ENCODE measurements around the gene EHMT1.

EHMT1 gene

GRCh38 chr9:137618105-137619067 is at the start of gene EHMT1:
EHMT1 (plus strand) TSS chr9:137619005; CDS start chr9:137619029, 24 bp downstream.
- H3K27me3 ChIP-seq (ENCODE audit: low read depth, low read length), result no peaks in the 10 kb centered on the region
- H3K9me3 ChIP-seq (ENCODE audit: control insufficient read depth in 1 of 2, low read length in 2 of 2), result no peaks in the 10 kb centered on the region
- H3K36me3 ChIP-seq (ENCODE audit: control insufficient read depth in 1 of 2, insufficient read depth in 2 of 2, low read length in 2 of 2), result peaks cover 8 to 28% of the 10 kb centered on the region in 2 donors
- H3K27ac ChIP-seq (ENCODE audit: low read length), result peak within 1 kb of the TSS; percentile 91
- H3K4me1 ChIP-seq (ENCODE audit: control insufficient read depth in 1 of 2, insufficient read depth in 2 of 2, low read length in 2 of 2), result peaks cover 18 to 32% of the 10 kb centered on the region in 2 donors
- peak within 1 kb of the TSS; percentile 89 to 97 for H3K4me3 ChIP-seq (ENCODE audit: low read depth in 1 of 2, low read length in 2 of 2)

GRCh38 chr9:137569609-137570203 is 49.1 kb upstream of the EHMT1 start:
- no peak overlapping the region for H3K27ac ChIP-seq (ENCODE audit: low read length)
- H3K9me3 ChIP-seq (ENCODE audit: control insufficient read depth in 1 of 2, low read length in 2 of 2), result no peaks in the 10 kb centered on the region
- H3K27me3 ChIP-seq (ENCODE audit: low read depth, low read length), result no peaks in the 10 kb centered on the region
- H3K4me1 ChIP-seq (ENCODE audit: control insufficient read depth in 1 of 2, insufficient read depth in 2 of 2, low read length in 2 of 2), result no peaks in the 10 kb centered on the region
- H3K4me3 ChIP-seq (ENCODE audit: low read depth in 1 of 2, low read length in 2 of 2), result no peak overlapping the region
- peaks cover 18 to 31% of the 10 kb centered on the region in 2 donors for H3K36me3 ChIP-seq (ENCODE audit: control insufficient read depth in 1 of 2, insufficient read depth in 2 of 2, low read length in 2 of 2)

GRCh38 chr9:137570566-137570965 is 48.2 kb upstream of the EHMT1 start:
- peaks cover 27 to 37% of the 10 kb centered on the region in 2 donors for H3K36me3 ChIP-seq (ENCODE audit: control insufficient read depth in 1 of 2, insufficient read depth in 2 of 2, low read length in 2 of 2)
- H3K27me3 ChIP-seq (ENCODE audit: low read depth, low read length), result no peaks in the 10 kb centered on the region
- H3K4me3 ChIP-seq (ENCODE audit: low read depth in 1 of 2, low read length in 2 of 2), result no peak overlapping the region
- no peak overlapping the region for H3K27ac ChIP-seq (ENCODE audit: low read length)
- H3K4me1 ChIP-seq (ENCODE audit: control insufficient read depth in 1 of 2, insufficient read depth in 2 of 2, low read length in 2 of 2), result no peaks in the 10 kb centered on the region
- H3K9me3 ChIP-seq (ENCODE audit: control insufficient read depth in 1 of 2, low read length in 2 of 2), result no peaks in the 10 kb centered on the region

GRCh38 chr9:137574192-137574591 is 44.6 kb upstream of the EHMT1 start:
- Histone ChIP-seq H3K27me3 (ENCODE audit: low read depth, low read length) (no peaks in the 10 kb centered on the region), H3K36me3 (ENCODE audit: control insufficient read depth in 1 of 2, insufficient read depth in 2 of 2, low read length in 2 of 2) (peaks cover 29 to 48% of the 10 kb centered on the region in 2 donors), H3K4me1 (ENCODE audit: control insufficient read depth in 1 of 2, insufficient read depth in 2 of 2, low read length in 2 of 2) (peaks cover 4 to 25% of the 10 kb centered on the region in 2 donors), H3K9me3 (ENCODE audit: control insufficient read depth in 1 of 2, low read length in 2 of 2) (no peaks in the 10 kb centered on the region), H3K4me3 (ENCODE audit: low read depth in 1 of 2, low read length in 2 of 2) (no peak overlapping the region), H3K27ac (ENCODE audit: low read length) (no peak overlapping the region)

- H3K4me3 ChIP-seq (ENCODE audit: low read depth in 1 of 2, low read length in 2 of 2), result no peak overlapping the region
- H3K27me3 ChIP-seq (ENCODE audit: low read depth, low read length), result no peaks in the 10 kb centered on the region
- H3K36me3 ChIP-seq (ENCODE audit: control insufficient read depth in 1 of 2, insufficient read depth in 2 of 2, low read length in 2 of 2), result peaks cover 29 to 48% of the 10 kb centered on the region in 2 donors
- H3K4me1 ChIP-seq (ENCODE audit: control insufficient read depth in 1 of 2, insufficient read depth in 2 of 2, low read length in 2 of 2), result peaks cover 4 to 25% of the 10 kb centered on the region in 2 donors
- H3K9me3 ChIP-seq (ENCODE audit: control insufficient read depth in 1 of 2, low read length in 2 of 2), result no peaks in the 10 kb centered on the region
- no peak overlapping the region for H3K27ac ChIP-seq (ENCODE audit: low read length)
Observed at GRCh38 chr9:137575364-137575715, 43.5 kb upstream of the EHMT1 start.

GRCh38 chr9:137575716-137576411 is 42.9 kb upstream of the EHMT1 start:
- H3K4me3 ChIP-seq (ENCODE audit: low read depth in 1 of 2, low read length in 2 of 2), result no peak overlapping the region
- H3K27me3 ChIP-seq (ENCODE audit: low read depth, low read length), result no peaks in the 10 kb centered on the region
- peaks cover 29 to 44% of the 10 kb centered on the region in 2 donors for H3K36me3 ChIP-seq (ENCODE audit: control insufficient read depth in 1 of 2, insufficient read depth in 2 of 2, low read length in 2 of 2)
- H3K27ac ChIP-seq (ENCODE audit: low read length), result no peak overlapping the region
- peaks cover 4 to 25% of the 10 kb centered on the region in 2 donors for H3K4me1 ChIP-seq (ENCODE audit: control insufficient read depth in 1 of 2, insufficient read depth in 2 of 2, low read length in 2 of 2)
- no peaks in the 10 kb centered on the region for H3K9me3 ChIP-seq (ENCODE audit: control insufficient read depth in 1 of 2, low read length in 2 of 2)

- peaks cover 4 to 25% of the 10 kb centered on the region in 2 donors for H3K4me1 ChIP-seq (ENCODE audit: control insufficient read depth in 1 of 2, insufficient read depth in 2 of 2, low read length in 2 of 2)
Observed at GRCh38 chr9:137578518-137579258, 40.1 kb upstream of the EHMT1 start, which contains the start of gene DPH7. DPH7 (minus strand) TSS chr9:137578925; CDS start chr9:137578777, 148 bp downstream.

GRCh38 chr9:137579259-137579604 is 39.6 kb upstream of the EHMT1 start:
- Histone ChIP-seq H3K27me3 (ENCODE audit: low read depth, low read length) (no peaks in the 10 kb centered on the region), H3K4me3 (ENCODE audit: low read depth in 1 of 2, low read length in 2 of 2) (peak overlapping the region; percentile 60 to 91), H3K27ac (ENCODE audit: low read length) (no peak overlapping the region), H3K9me3 (ENCODE audit: control insufficient read depth in 1 of 2, low read length in 2 of 2) (no peaks in the 10 kb centered on the region), H3K36me3 (ENCODE audit: control insufficient read depth in 1 of 2, insufficient read depth in 2 of 2, low read length in 2 of 2) (peaks cover 27 to 46% of the 10 kb centered on the region in 2 donors), H3K4me1 (ENCODE audit: control insufficient read depth in 1 of 2, insufficient read depth in 2 of 2, low read length in 2 of 2) (peaks cover 4 to 25% of the 10 kb centered on the region in 2 donors)

More at GRCh38 chr9:137578518-137579258, 40.1 kb upstream of the EHMT1 start, which contains the start of gene DPH7:
- Histone ChIP-seq H3K36me3 (ENCODE audit: control insufficient read depth in 1 of 2, insufficient read depth in 2 of 2, low read length in 2 of 2) (peaks cover 29 to 52% of the 10 kb centered on the region in 2 donors), H3K27me3 (ENCODE audit: low read depth, low read length) (no peaks in the 10 kb centered on the region), H3K9me3 (ENCODE audit: control insufficient read depth in 1 of 2, low read length in 2 of 2) (no peaks in the 10 kb centered on the region), H3K27ac (ENCODE audit: low read length) (no peak within 1 kb of the TSS), H3K4me3 (ENCODE audit: low read depth in 1 of 2, low read length in 2 of 2) (peak within 1 kb of the TSS; percentile 60 to 91)

GRCh38 chr9:137580209-137580953 is 38.4 kb upstream of the EHMT1 start:
- peaks cover 4 to 25% of the 10 kb centered on the region in 2 donors for H3K4me1 ChIP-seq (ENCODE audit: control insufficient read depth in 1 of 2, insufficient read depth in 2 of 2, low read length in 2 of 2)
- H3K27me3 ChIP-seq (ENCODE audit: low read depth, low read length), result no peaks in the 10 kb centered on the region
- H3K4me3 ChIP-seq (ENCODE audit: low read depth in 1 of 2, low read length in 2 of 2), result no peak overlapping the region
- no peak overlapping the region for H3K27ac ChIP-seq (ENCODE audit: low read length)
- peaks cover 16 to 35% of the 10 kb centered on the region in 2 donors for H3K36me3 ChIP-seq (ENCODE audit: control insufficient read depth in 1 of 2, insufficient read depth in 2 of 2, low read length in 2 of 2)
- no peaks in the 10 kb centered on the region for H3K9me3 ChIP-seq (ENCODE audit: control insufficient read depth in 1 of 2, low read length in 2 of 2)

- Histone ChIP-seq H3K4me1 (ENCODE audit: control insufficient read depth in 1 of 2, insufficient read depth in 2 of 2, low read length in 2 of 2) (peaks cover 4 to 23% of the 10 kb centered on the region in 2 donors), H3K27ac (ENCODE audit: low read length) (no peak overlapping the region), H3K4me3 (ENCODE audit: low read depth in 1 of 2, low read length in 2 of 2) (no peak overlapping the region), H3K9me3 (ENCODE audit: control insufficient read depth in 1 of 2, low read length in 2 of 2) (no peaks in the 10 kb centered on the region), H3K27me3 (ENCODE audit: low read depth, low read length) (no peaks in the 10 kb centered on the region), H3K36me3 (ENCODE audit: control insufficient read depth in 1 of 2, insufficient read depth in 2 of 2, low read length in 2 of 2) (peaks cover 12 to 35% of the 10 kb centered on the region in 2 donors)
Observed at GRCh38 chr9:137580954-137581322, 37.9 kb upstream of the EHMT1 start.

All from muscle layer of duodenum (tissue), 2 donors.